HL-60/S4 treated with retinoic acid at 250 ng/mL for 4 days and 3 days (cell line): Measurements from ENCODE around the gene PPARG.
"Not testable (repeated sequence)": the region's sequence is repeated elsewhere in the genome, so short reads cannot be mapped to it uniquely, and the experiment has no call there.

ENCODE experiments used
- in situ Hi-C: fragments of 300-500 bp; cut with MboI; formaldehyde crosslinking; loops from 2 replicates; pipeline ENCODE4 v1.7.0; 2022; ENCODE audit warnings: low sequenced_read_pairs

The PPARG gene

DNA sequence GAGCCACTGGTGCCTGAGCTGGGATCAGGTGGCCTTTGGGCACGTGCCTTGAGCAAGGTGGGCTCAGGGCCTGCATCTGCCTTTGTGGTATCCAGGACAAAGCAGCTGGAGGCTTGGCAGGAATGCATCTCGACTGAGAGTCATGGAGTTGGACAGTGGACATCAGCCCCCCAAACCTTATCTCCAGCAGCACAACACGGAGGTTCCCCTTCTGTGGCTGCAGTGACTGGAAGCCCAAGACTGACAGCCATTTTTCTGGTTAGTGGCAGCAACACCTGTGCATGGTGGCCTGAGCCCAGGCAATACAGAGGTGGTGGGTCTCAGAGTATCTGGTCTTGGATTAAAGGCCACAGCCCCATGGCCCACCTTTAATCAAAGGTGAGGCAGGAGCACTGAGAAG is 167.6 kb downstream of the PPARG start:
- in situ Hi-C loops = no loop called here

DNA sequence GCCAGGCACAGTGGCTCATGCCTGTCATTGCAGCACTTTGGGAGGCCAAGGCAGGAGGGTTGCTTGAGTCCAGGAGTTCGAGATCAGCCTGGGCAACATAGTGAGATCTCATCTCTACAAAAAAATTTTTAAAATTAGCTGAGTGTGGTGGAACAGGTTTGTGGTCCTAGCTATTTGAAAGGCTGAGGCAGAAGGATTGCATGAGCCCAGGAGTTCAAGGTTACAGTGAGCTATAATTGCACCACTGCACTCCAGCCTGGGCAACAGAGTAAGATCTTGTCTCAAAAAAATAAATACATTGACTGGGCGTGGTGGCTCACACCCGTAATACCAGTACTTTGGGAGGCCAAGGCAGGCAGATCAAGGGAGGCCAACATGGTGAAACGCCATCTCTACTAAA is 168.5 kb downstream of the PPARG start:
- in situ Hi-C loops = not testable (repeated sequence)

DNA sequence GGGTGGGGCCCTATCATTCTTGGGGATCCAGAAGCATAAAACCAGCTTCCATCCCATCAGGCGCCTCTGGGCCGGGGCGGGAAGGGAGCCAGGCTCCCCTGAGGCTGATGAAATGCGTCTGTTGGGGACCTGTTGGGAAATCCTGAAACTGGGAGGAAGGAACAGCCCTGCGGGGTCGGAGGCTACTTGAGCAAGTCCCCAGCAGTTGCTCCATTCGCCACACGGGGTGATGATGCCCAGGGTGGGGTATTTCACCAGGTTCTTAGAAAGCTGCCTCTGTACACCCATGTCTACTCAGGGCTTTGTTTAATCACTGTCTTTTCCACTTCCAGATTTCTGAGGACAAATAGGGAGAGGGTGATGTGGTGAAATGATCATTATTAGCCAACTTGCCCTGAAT is 170.0 kb downstream of the PPARG start:
- in situ Hi-C loops = no loop called here

DNA sequence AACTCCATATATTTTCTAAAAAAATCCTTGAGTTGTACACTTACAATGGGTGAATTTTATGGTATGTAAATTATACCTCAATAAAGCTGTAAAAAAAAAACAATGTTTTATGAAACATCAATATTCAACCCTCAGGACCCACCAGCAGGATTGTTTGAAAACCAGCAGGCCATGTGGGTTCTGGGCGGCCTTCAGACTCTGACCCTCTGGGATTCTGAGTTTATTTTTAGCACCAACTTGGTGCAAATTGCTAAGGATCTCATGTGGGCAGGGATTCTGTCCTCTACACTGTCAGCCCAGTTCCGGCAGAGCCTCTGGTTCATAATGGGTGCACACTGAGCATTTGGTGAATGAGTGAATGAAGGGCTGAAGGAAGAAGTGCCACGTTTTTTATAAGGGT is 171.3 kb downstream of the PPARG start:
- in situ Hi-C loops = no loop called here

DNA sequence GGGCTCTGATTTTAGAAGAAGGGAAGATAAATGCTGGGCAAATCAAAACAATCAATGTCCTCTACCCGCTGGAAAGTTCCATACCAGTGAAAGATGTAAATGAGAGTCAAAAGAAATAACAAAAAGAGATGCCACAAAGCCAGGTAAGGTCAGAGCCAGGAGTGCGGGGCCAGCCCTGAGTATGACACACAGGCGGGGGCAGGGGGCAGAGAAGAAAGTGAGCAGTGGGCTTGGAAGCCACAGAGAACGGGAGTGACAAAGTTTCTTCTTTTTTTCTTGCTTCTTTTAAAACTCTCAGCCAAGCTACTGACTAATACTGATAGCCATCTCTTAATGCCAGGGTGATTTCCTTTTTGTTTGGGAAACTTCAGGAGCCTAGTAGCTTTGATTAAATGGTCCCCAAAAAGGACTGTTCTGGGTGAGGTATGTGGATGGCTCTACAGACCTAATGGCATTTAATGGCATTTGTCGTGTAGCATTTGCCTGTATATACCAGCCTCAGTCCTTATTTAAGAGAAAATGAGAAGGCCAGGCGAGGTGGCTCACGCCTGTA is 172.3 kb downstream of the PPARG start:
- in situ Hi-C loops = no loop called here

DNA sequence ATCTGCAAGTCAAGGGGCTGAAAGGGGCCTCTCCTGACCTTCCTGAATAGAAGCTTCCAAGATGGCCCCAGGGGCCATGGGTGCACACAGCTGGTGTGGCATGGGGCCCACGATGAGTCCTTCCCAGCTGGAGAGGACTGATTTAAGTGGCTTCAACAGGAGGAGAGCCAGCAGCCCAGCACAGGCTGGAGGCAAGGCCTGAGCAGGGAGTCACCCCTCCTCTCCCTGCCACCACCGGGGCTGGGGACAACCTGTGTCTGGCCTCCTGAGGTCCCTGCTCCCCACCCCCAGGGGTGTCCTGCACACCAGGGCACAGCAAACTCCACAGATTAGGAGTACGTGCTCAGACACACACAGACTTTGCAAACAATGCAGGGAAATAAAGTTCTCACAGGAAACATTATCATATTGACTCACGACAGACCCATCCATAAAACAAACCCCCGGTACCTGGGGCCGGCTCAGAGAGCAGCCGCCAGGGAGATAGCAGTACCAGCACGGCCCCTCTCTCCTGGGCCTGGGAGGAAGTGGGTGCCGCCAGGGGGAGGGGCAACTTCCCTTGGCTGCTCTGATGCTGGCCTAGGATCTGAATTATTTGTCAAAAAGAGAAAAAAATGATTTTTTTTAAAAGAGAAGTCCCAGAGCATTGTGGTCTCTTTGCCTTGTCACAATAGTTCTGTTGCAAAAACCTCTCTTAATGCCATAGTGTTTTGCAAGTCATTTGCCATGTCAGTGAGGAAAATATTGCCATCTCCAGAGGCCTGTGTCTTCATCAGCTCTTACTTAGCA is 173.5 kb downstream of the PPARG start:
- in situ Hi-C loops = no loop called here

DNA sequence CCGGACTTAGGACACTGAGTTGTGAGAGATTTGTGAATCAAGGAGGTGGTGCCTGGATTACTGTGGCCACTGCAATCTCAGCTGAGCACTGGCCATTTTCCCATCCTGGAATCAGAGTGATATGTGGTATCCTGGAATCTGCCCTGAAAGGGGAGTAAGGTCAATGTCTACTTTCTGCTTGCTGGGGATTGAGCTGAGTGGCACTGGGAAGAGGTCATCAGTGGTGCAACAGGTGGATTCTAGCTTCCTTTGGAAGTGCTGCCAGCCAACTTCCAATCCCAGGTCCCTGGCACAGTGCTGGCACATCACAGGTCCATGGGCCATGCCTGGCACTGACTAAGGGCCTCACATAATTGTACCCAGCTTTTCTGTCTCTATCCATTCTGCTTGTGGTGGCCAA is 174.8 kb downstream of the PPARG start:
- in situ Hi-C loops = no loop called here

DNA sequence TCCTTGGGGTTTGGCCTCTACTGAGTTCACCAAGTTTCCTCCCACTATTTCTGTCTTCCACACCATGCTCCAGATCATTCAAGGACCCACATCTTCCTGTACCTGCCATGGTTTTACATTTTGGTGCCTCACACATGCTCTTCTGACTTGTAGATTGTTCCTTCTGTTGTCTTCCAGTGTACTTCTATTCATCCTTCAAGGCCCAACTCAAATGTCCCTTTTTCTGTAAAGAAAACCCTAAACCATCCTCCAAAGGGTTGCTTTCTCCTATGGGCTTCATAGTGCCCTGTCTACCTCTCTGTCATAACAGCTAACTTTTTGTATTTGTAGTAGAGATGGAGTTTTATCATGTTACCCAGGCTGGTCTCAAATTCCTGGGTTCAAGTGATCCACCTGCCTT is 175.3 kb downstream of the PPARG start:
- in situ Hi-C loops = no loop called here

DNA sequence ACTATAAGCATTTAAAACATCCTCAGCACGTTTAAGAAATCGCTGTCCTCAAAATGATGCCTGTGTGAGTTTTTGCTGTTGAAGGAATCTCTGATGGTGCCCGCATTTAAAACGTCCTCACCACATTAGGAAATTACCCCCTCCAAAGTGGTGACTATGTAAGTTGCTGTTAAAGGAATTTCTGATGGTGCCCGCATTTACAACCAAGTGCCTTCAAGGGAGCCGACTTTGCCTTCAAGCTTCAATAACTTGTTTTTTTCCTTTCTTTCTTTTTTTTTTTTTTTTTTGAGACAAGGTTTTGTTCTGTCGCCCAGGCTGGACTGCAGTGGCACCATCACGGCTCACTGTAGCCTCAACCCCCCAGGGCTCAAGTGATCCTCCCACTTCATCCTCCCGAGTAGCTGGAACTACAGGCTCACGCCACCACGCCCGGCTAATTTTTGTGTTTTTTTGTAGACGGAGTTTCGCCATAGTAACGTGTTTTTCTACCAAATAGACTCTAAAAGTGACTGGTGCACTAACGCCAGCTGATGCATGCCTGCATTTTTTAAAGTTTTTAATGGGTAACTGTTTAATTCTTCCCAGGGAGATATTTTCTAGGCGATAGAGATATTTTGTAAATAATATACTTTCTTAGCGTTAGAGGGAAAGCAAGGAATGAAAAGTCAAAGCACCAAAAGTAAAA is 176.4 kb downstream of the PPARG start:
- in situ Hi-C loops = no loop called here

DNA sequence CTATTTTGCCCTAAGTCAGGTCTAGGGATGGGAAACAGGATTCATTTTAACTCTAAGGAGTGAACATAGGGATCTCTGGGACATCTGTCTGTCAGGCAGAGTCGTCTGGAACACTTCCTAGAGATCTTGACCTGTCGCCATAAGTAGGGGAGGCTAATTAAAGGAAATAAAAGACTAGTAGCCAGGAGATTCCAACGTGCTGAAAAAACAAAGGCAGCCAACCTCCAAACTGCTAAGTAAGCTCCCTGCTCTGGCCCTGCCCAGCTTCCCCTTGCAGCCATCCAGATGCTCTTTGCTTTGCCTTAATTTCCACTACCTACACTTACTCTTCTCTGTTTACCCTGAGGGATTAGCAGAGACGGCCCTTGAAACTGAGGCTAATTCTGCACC is 177.0 kb downstream of the PPARG start:
- in situ Hi-C loops = no loop called here

DNA sequence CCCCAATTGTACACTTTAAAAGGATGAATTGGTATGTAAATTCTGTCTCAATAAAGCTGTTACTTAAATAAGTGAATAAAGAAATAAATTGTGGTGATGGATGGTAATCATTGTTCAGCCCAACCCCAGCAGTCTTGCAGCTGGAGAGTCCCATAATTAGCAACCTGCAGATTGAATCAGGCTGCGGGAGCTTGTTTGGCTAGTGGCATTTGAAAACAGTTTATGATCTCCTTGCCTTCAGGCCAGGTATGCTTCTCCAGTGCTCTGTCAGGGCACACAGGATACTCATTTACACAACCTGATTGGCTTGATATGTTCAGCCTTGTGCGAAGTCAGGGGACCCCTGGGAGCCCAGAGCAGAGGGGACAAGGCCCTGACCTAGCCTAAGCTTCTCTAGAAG is 178.9 kb downstream of the PPARG start:
- in situ Hi-C loops = no loop called here

DNA sequence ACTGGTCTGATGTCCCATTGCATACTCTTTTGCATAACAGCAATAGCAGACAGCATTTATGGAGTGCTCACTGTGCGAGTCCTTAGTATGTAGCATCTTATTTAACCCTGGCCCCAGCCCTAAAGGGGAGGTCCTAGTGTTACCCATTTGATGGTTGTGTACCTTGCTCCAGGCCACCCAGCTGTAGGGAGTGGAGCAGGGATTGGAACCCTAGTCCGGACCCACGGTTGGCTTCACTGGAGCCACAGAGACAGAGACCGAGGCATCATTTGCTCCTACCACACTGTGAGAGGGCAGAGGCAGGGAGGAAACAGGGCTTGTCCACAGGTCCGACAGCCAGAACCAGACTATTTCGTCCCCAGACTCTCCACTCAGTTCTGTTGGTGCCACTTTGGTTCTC is 179.4 kb downstream of the PPARG start:
- in situ Hi-C loops = no loop called here

DNA sequence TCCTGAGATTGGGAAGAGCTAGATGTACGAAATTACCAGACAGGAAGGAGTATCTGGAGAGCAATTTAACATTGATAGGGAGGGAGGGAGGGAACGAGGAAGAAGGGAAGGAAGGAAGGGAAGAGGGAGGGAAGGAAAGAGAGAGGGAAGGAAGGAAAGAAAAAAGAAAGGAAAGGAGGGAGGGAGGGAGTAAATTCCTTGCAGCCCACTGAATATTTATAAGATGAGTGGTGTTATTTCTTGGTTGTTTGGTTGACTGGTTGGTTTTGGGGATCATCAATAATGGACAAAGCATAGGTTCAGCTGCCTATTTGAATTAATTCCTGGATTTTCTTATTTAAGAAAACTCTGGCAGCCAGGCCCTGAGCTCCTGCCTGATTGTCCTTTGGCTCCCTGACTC is 179.9 kb downstream of the PPARG start:
- in situ Hi-C loops = no loop called here

DNA sequence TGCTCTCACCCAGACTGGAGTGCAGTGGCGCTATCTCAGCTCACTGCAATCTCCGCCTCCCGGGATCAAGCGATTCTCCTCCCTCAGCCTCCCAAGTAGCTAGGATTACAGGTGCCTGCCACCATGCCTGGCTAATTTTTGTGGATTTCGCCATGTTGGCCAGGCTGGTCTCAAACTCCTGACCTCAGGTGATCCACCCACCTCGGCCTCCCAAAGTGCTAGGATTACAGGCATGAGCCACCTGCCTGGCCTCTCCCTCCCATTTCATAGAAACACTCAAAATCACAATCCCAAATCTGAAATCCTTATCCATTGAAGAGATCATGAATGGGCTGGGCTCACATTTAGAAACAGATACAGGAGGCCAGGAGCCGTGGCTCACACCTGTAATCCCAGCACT is 180.4 kb downstream of the PPARG start:
- in situ Hi-C loops = not testable (repeated sequence)

DNA sequence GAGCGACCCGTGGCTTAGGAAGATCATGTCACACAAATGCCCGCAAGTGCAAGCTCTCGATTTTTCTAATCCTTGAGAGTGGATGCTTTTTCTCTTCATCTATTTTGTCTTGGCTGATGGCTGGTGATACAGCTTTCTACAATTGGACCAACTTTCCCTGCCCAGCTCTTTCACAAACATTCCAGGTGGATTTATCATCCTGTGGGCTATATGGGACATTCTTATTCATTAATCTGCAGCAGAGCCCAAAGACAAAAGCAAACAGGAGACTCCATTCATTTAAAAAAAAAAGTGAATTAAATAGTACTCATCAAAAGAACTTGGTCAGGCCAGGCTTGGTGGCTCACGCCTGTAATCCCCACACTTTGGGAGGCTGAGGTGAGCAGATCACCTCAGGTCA is 181.2 kb downstream of the PPARG start:
- in situ Hi-C loops = no loop called here

DNA sequence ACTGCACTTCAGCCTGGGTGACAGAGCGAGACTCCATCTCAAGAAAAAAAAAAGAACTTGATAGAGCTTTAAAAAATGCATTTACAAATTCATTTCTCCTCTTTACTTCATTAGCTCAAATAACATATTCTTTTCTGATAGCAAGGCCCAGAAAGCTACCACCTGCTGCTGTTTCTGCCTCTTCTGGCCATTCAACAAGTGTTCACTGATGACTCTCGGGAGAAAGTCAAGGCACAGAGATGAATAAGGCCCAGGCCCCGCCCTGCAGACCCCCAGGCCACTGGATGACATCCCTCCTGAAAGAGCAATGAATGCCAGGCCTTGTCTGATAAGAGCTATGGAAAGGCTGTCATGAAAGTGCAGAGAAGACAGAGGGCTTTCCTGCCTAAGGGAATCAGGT is 181.8 kb downstream of the PPARG start:
- in situ Hi-C loops = no loop called here

DNA sequence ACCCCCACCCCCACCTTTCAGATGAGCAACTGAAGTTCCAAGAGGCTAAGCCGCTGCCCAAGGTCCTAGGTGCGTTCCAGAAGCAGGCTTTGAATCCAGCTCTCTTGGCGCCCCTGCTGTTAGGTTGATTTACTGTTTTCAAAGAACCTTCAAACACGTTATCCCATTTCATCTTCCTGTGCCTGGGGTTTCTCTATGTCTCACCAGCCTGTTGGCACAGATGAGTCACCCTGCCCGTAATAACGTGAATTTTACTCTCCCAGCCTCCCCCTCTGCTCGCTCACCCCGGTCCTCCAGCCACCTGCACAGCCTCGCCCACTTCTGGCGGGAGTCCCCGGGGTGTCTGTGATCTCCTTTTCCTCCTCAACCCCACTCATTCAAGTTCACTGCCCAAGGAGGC is 182.4 kb downstream of the PPARG start:
- in situ Hi-C loops = no loop called here

DNA sequence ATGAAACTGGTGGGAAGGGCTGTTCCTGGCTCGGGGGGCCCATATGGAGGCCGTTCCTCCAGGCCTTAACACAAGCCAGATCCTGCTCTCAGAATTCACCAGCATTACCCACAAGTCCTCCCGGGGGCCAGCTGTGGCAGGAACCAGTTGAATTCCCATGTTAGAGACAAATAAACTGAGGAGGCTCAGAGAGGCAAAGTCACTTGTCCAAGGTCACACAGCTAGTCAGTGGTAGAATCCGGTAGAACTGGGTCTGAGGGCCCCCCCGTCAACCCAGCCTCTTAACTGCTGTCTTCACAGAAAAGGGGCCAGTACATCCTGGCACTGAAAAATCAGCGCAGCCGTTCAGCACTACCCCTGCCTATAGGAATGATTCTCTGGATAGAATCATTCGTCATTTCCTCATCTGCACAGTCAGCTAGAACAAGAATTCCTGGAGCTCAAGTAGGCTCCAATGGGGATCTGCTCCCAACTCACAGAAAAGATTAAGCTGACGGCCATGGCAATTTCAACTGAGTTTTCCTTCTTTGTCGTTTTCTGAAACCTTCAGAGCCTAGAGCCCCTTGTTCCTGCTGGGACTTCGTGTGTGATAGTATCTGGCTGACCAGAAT is 183.2 kb downstream of the PPARG start:
- in situ Hi-C loops = no loop called here

DNA sequence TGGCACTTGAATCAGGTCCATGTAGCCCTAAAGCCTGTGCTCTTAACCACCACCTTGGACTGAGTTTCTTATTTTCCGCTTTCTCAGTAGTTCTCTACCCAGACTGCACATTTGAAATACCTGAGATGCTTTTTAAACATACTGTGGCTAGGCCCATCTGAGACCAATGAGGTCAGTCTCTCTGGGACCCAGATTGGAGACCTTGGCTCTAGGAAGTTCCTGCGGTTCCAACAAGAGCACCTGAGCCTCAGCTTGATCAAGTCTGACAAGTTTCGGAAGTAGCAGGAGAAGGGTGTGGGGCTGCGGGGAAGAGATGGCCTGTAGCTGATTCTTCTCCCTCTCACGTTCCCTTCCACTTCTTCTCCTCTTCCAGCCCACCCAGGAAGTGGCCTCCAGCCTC is 183.9 kb downstream of the PPARG start:
- in situ Hi-C loops = no loop called here

DNA sequence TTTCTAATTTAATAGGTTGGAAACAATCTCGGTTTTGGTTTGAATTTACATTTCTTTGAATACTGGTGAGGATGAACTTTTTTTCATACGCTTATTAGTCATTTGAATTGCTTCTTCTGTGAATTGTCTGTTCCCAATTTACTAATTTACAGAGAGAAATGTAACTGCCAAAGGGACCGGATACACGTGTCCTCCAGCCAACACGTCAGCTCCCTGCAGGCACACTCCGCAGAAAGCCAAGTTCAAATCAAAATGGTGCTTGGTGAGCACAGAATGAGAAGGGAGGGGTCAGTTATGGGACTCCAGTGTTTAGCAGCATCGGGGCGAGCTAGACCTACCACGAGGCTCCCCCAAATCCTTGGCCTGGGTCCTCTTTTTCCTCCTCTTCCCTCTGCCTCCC is 184.6 kb downstream of the PPARG start:
- in situ Hi-C loops = no loop called here

DNA sequence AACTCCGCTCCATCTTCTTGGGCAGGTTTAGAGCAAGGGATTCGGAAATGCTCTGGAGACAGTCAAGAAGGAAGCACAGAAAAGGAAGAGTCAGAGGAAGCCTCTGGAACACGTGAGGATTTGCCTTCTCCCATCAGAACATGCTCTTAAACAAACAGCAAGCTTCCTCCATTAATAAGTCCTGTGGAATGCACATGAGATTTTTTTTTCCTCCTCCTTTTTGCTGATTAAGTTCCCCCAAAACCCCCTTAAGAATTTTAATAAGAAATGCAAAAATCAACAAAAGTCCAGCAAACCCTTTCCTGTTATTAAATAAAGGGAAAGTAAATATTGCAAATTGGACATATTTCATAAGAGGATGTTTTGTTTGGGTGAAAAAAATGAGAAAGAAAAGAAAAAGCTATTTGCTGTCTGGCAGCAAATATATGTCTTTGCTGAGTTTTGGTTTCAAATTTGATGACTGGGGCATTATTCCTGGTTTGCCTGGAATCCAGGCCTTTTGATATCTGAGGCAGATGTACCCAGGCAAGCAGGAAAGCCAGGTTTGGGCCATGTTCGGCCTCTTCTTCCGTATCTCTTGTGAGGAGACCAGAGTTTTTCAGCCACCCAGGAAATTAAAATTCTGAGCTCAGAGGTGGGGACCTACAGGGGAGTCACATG is 187.5 kb downstream of the PPARG start:
- in situ Hi-C loops = loop anchor here (5.0 kb wide), 1 partner anchor 339 kb away; no protein-coding TSS in a partner anchor
